GM12878 (cell line): Measurements from ENCODE around the gene TOMM20. TPM values are rescaled to one million over a fixed set of nuclear protein-coding genes. Genes with fewer than 3 reads are reported as not detected.

Experiments used
- ATAC-seq: fragments of 200-7000 bp; cut with Tn5 transposase; 3 replicates; pipeline ENCODE4 v1.9.1; 2020; ENCODE audit warnings: mild to moderate bottlenecking, moderate library complexity
- BruUV-seq: library from RNA; stranded (reverse); fragments of 400-500 nt; replicated peaks from 2 replicates; lab custom pipeline; 2021; lab: Mats Ljungman, UMichigan
- CTCF ChIA-PET: fragments of 300-600 bp; sonication (Branson Sonifier 250); formaldehyde crosslinking; extraction: SDS; loops from one replicate; lab custom pipeline; 2021; ENCODE audit warnings: inconsistent platforms; lab: Yijun Ruan, JAX
- POLR2A ChIA-PET: fragments of 350-600 bp; formaldehyde crosslinking; extraction: SDS; loops from one replicate; lab custom pipeline; 2021; ENCODE audit warnings: inconsistent platforms; lab: Charles Lee
- RAD21 ChIA-PET: fragments of 300-600 bp; sonication (Branson Sonifier 250); formaldehyde crosslinking; loops from one replicate; lab custom pipeline; 2023; ENCODE audit warnings: antibody characterized with exemption; ENCODE audit not compliant: unreplicated experiment; lab: Charles Lee
- SMC1A ChIA-PET: fragments of 300-600 bp; sonication (Branson Sonifier 250); formaldehyde crosslinking; loops from one replicate; lab custom pipeline; 2023; ENCODE audit not compliant: unreplicated experiment, uncharacterized antibody; lab: Charles Lee
- DNase-seq: peaks from one replicate; pipeline ENCODE4 v3.0.0-alpha.2; 2011; ENCODE audit warnings: low read depth, low spot score
- FAIRE-seq: peaks from 3 replicates; lab custom pipeline; 2011; peaks lifted over from hg19 to GRCh38; lab: Jason Lieb, UNC
- H2AFZ ChIP-seq: 2 replicates; pipeline ENCODE4 v1.6.0; 2011; ENCODE audit warnings: low read depth, low read length, control low read depth; ENCODE audit not compliant: control insufficient read depth
- H3K27ac ChIP-seq: 2 replicates; pipeline ENCODE4 v1.5.1; 2011; ENCODE audit warnings: control low read depth; ENCODE audit not compliant: control insufficient read depth, insufficient read depth
- H3K27me3 ChIP-seq, 2 experiments: replicated peaks in 1 of 2; 2 replicates each; pipeline versions ENCODE4 v1.6.0 to v1.6.1; 2011; ENCODE audit warnings: low read length in 1 of 2; ENCODE audit not compliant: control insufficient read depth in 2 of 2, insufficient read depth in 2 of 2
- H3K36me3 ChIP-seq, 2 experiments: 2 replicates each; pipeline ENCODE4 v1.5.1; 2011; ENCODE audit warnings: low read length in 1 of 2; ENCODE audit not compliant: control insufficient read depth in 2 of 2, insufficient read depth in 2 of 2
- H3K4me1 ChIP-seq: 2 replicates; pipeline ENCODE4 v1.6.1; 2011; ENCODE audit warnings: mild to moderate bottlenecking, low read length, moderate library complexity, mixed read lengths; ENCODE audit not compliant: control insufficient read depth, insufficient read depth
- H3K4me2 ChIP-seq: 2 replicates; pipeline ENCODE4 v1.6.0; 2011; ENCODE audit warnings: control low read depth; ENCODE audit not compliant: control insufficient read depth, insufficient read depth
- H3K4me3 ChIP-seq: fragments of 200-600 bp; sonication (generic); 2 replicates; pipeline ENCODE4 v1.5.1; 2016
- H3K79me2 ChIP-seq: 2 replicates; pipeline ENCODE4 v1.6.0; 2011; ENCODE audit warnings: low read length; ENCODE audit not compliant: control insufficient read depth, insufficient read depth
- H3K9ac ChIP-seq: 2 replicates; pipeline ENCODE4 v1.8.0; 2011; ENCODE audit warnings: low read length, control low read depth, mixed read lengths; ENCODE audit not compliant: control insufficient read depth, insufficient read depth
- H3K9me3 ChIP-seq: replicated peaks from 3 replicates; pipeline ENCODE4 v1.5.1; 2011; ENCODE audit warnings: mild to moderate bottlenecking, low read length; ENCODE audit not compliant: control insufficient read depth, insufficient read depth
- H4K20me1 ChIP-seq: 2 replicates; pipeline ENCODE4 v1.6.0; 2011; ENCODE audit not compliant: control insufficient read depth, insufficient read depth
- ETV6 ChIP-seq, 2 experiments: fragments of 450-650 bp in 1 of 2; IDR thresholded peaks in 1 of 2; conservative IDR thresholded peaks in 1 of 2; 2 replicates each; pipeline ENCODE4 v1.6.1; 2014; ENCODE audit warnings: antibody characterized with exemption in 1 of 2, borderline replicate concordance in 1 of 2, low read depth in 1 of 2, mild to moderate bottlenecking in 1 of 2, moderate library complexity in 1 of 2
- FOXM1 ChIP-seq: IDR thresholded peaks from 2 replicates; pipeline ENCODE4 v1.6.1; 2012; ENCODE audit warnings: low read depth, mild to moderate bottlenecking, inconsistent platforms, low read length, moderate library complexity
- ZNF217 ChIP-seq: fragments of 450-650 bp; IDR thresholded peaks from 2 replicates; pipeline ENCODE4 v1.6.1; 2017; ENCODE audit warnings: antibody characterized with exemption, mild to moderate bottlenecking
- ZNF687 ChIP-seq: fragments of 450-650 bp; IDR thresholded peaks from 2 replicates; pipeline ENCODE4 v1.6.1; 2017; ENCODE audit warnings: mild to moderate bottlenecking, moderate library complexity
- WGBS: methylation state at CpG from one replicate; pipeline ENCODE4 v1.1.6; 2016; ENCODE audit warnings: low lambda C conversion rate; ENCODE audit not compliant: insufficient replicate concordance, insufficient coverage; ENCODE audit errors: missing lambda C conversion rate; 5-methylcytosine and 5-hydroxymethylcytosine counted together
- in situ Hi-C: fragments of 300-500 bp; cut with MboI; formaldehyde crosslinking; loops from 9 replicates; pipeline ENCODE4 v1.14.3; 2018; ENCODE audit warnings: mixed read lengths
- intact Hi-C: fragments of 100-400 bp; cut with micrococcal nuclease; formaldehyde crosslinking; loops from one replicate; pipeline ENCODE4 v1.14.2; 2022; ENCODE audit not compliant: unreplicated experiment
- polyA plus RNA-seq, 11 experiments: library from polyadenylated mRNA; depleted of rRNA in 4 of 11; unstranded in 6 of 11; stranded (reverse) in 5 of 11; fragments of >200 nt; fragmentation: Nextera tagmentation in 4 of 11; fragmentation: Illumina TruSeq in 1 of 11; extraction: Ambion mirVana in 4 of 11; extraction: Trizol in 1 of 11; gene quantifications; 1 replicate in 1 of 11; 2 replicates in 10 of 11; pipeline versions ENCODE4 v1.2.1 to v1.2.3, GENCODE V29; 2011 to 2016; ENCODE audit warnings: inconsistent platforms in 2 of 11, missing spikeins in 2 of 11, low read depth in 1 of 11
- total RNA-seq, 4 experiments: library from RNA; depleted of rRNA in 3 of 4; stranded (reverse); fragments of >200 nt in 3 of 4; fragmentation: Illumina TruSeq in 1 of 4; extraction: Trizol in 1 of 4; gene quantifications; 2 replicates each; pipeline versions ENCODE4 v1.2.1 to v1.2.3, GENCODE V29; 2013 to 2021
- TF ChIP-seq, protein P1 (sequence below): fragments of 450-650 bp; IDR thresholded peaks from 2 replicates; pipeline ENCODE4 v1.6.1; 2017; ENCODE audit warnings: borderline replicate concordance

TOMM20 gene
- total and polyA plus RNA-seq, 10 of the 15 experiments (the other 5 are each of a cell fraction or from before 2014, with no cell fraction given): 39.8 to 138 (median 70.1) TPM

DNA sequence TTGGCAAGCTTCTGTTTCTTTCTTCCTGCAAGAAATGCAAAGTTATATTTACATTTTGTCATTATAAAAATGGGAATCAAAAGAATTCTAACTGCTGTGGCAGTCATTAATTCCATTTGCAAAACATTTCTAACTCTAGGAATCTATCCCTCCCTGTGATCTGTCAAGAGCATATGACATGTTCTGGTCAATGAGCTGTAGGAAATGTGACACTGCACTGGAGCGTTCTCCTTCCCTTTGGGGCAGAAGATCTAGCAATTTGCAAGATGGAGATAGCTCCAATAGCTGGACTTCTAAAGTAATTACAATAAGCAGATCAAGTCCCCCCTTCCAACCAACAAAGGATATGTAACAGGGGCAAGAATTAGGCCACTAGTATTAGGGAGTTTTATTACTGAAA, 6.3 kb downstream of the TOMM20 start:
- FAIRE-seq: no peak
- no peak overlapping the region for H2AFZ ChIP-seq
- no TSS peak for BruUV-seq
- ChIA-PET SMC1A (interaction anchor here (0.7 to 2.4 kb wide), 11 partner anchors 11 to 635 kb away, joined by 3 to 15 read pairs (median 4); no protein-coding TSS in a partner anchor), RAD21 (interaction anchor here (1.0 to 4.2 kb wide), 10 partner anchors 9 to 623 kb away, joined by 3 to 30 read pairs (median 4); partner anchors contain the start of gene RBM34), POLR2A (interaction anchor here (1.2 to 1.6 kb wide), 5 partner anchors 11 to 131 kb away, joined by 3 to 11 read pairs (median 3); no protein-coding TSS in a partner anchor), CTCF (interaction anchor here (0.6 to 7.3 kb wide), 8 partner anchors 9 to 623 kb away, joined by 3 to 64 read pairs (median 4); no protein-coding TSS in a partner anchor)
- H3K4me1 ChIP-seq: no peaks in the 10 kb centered on the region
- H4K20me1 ChIP-seq: no peaks in the 10 kb centered on the region
- in situ Hi-C loops (no loop called here), intact Hi-C loops (no loop called here)
- H3K79me2 ChIP-seq: peaks cover 77% of the 10 kb centered on the region
- H3K4me3 ChIP-seq: peak overlapping the region; percentile 3; the same call in 1 of the 2 replicates
- H3K36me3 ChIP-seq: peaks cover 4 to 32% of the 10 kb centered on the region in 2 experiments
- H3K4me2 ChIP-seq: peak overlapping the region; percentile 50; the same call in 1 of the 2 replicates
- TF ChIP-seq ZNF217 (no peak), ZNF687 (no peak), ETV6 (conservative IDR thresholded peaks at IDR 0.05 in 1 of 2, IDR thresholded peaks at IDR 0.05 in 1 of 2; ENCODE audit: borderline replicate concordance in 1 of 2, low read depth in 1 of 2) (no peak), FOXM1 (no peak)
- TF ChIP-seq, protein P1, sequence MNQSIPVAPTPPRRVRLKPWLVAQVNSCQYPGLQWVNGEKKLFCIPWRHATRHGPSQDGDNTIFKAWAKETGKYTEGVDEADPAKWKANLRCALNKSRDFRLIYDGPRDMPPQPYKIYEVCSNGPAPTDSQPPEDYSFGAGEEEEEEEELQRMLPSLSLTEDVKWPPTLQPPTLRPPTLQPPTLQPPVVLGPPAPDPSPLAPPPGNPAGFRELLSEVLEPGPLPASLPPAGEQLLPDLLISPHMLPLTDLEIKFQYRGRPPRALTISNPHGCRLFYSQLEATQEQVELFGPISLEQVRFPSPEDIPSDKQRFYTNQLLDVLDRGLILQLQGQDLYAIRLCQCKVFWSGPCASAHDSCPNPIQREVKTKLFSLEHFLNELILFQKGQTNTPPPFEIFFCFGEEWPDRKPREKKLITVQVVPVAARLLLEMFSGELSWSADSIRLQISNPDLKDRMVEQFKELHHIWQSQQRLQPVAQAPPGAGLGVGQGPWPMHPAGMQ: no peak
- DNase-seq: no peak
- no peak overlapping the region for H3K9ac ChIP-seq
- H3K27ac ChIP-seq: no peak overlapping the region
- WGBS: 85% methylated on average over 1 of the region's 1 CpG
- no peaks in the 10 kb centered on the region for H3K9me3 ChIP-seq
- no peaks in the 10 kb centered on the region for H3K27me3 ChIP-seq
- peak; percentile 41 for ATAC-seq
